Activated CD4-positive, alpha-beta T cell treated with anti-CD3 and anti-CD28 coated beads, Interleukin-2, amount 50 U/mL, for 48 hours (primary cell): ENCODE data around the gene MLC1.

Experiments
- DNase-seq, 2 experiments: peaks; one replicate each; pipeline ENCODE4 v3.0.0-alpha.2; 2020

MLC1 gene

DNA sequence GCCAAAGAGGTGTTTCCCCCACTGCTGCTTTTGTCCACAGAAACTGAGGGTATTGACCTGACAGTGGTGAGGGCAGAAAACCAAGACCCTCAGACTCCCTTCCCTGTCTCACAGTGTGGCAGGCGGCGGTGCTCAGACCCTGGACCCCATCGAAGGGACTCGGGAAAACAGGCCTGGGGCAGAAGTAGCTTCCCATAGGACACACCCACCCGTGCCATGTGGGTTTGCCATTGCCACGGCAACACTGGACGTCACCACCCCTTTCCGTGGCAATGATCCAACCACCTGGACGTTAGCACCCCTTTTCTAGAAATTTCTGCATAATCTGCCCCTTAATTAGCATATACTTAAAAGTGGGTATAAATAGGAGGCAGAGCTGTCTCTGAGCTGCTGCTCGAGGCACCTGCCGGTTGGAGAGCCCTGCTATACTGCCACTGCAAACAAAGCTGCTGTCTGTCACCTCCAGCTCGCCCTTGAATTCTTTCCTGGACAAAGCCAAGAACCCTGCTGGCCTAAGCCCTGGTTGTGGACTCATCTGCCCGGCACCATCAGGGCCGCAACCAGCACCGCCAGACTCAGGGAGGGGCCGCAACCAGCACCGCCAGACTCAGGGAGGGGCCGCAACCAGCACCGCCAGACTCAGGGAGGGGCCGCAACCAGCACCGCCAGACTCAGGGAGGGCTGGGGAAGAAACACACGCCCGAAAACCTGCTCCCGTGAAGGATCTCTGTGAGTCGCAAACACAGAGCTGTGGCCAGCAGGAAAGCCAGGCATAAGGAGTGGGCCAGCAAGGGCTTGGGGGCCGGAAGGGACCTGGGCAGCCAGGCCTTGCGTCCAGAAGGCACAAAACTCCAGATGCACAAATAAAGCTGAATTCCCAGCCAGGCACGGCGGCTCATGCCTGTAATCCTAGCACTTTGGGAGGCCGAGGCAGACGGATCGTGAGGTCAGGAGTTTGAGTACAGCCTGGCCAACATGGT is 10.4 kb downstream of the MLC1 start:
- no peak for DNase-seq

DNA sequence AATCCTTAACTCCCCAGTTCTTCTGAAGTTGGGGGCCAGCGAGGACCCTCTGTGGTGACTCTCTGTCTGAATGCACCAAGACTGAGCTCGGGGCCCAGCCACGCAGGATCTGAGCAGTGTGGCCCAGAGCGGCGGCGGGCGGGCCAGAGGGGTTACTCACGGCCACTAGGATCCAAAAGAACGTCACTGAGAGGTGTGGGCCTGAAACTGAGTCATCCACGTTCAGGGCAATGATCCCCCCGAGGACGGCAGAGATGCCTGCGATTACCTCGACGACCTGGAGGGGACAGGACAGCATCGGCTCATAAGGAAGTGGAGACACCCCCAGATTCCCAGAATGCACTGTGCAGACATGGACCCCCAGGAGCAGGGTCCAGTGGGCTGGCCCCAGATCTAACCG is 11.2 kb downstream of the MLC1 start:
- no peak for DNase-seq

GRCh38 chr22:50072714-50073538 is 12.3 kb downstream of the MLC1 start:
- DNase-seq, result no peak

DNA sequence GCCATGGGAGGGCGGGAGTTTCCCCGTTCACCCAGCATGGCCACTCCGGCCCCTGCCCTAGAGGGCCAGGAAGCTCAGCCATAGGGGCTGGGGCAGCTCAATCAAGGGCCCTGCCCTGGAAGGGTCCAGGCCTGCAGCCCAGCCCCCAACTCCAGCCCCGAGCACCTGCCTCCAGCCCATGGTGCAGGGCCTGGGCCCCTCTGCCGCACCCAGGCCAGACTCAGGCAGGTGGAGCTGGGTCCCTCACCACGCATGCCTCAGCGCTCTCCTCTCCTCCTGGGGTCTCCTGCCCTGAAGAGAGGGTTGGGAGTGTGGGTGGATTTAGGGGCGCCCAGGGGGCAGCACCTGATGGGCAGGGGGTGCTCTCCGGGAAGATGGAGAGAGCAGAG is 13.1 kb downstream of the MLC1 start:
- DNase-seq, result no peak

DNA sequence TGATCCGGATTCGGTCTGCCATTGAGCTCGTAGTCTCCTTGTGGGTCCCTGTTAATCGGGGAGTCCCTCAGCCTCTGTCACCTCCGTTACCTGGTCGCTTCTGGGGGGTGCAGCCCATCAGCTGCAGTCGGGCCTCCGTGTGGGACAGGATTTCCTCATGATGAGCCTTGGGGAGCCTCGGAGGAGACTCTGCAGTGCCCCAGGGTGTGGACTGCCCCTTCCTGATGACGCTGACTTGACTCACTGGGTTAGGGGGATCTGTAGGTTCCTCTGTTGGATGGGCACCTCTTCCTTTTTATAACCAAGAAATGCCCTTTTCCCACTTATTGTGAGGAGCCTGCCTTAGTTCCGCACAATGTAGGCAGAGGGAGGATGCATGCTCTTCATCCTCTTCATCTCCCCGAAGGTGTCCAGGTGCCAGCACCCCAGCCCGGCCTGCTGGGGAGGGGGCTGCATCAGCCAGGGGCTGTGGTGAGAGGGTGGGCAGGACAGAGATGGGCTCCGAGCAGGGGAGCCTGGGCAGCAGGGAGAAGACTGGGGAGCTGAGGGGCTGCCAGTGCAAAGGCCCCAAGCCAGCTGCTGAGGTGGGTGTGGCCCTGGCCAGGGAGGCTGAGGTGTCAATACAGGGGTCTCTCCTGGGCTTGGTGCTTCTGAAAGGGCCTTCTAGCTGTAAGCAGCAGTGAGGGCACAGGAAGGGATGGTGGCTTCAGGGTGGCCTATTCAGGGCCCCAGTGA is 13.6 kb downstream of the MLC1 start:
- no peak for DNase-seq

GRCh38 chr22:50070366-50070765 is 14.9 kb downstream of the MLC1 start:
- no peak for DNase-seq

GRCh38 chr22:50068096-50068495 is 17.1 kb downstream of the MLC1 start:
- no peak for DNase-seq

DNA sequence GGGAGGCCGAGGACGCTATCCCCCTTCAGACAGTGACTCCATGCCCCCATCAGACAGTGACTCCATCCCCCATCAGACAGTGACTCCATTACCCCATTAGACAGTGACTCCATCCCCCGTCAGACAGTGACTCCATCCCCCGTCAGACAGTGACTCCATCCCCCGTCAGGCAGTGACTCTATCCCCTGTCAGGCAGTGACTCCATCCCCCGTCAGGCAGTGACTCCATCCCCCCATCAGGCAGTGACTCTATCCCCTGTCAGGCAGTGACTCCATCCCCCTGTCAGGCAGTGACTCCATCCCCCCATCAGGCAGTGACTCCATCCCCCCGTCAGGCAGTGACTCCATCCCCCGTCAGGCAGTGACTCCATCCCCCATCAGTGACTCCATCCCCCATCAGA is 18.0 kb downstream of the MLC1 start:
- DNase-seq, result no peak

DNA sequence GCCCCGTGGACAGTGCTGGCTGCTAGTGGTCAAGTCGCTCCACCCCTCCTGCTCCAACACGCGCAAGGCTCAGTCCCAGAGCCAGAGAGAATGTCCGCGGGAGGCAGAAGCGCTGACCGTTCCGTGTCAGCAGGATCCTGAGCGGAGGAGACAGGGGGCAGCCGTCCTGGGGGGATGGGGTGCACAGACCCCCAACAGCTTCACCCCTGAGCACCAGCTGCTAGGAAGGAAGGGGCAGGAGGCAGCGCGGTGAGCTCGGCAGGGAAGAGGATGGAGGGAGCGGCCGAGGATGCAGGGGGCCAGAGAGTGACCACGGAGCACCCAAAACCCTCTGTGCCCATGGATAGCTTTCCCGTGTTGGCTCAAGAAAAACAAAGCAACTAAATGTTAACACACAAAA is 20.8 kb downstream of the MLC1 start:
- no peak for DNase-seq

DNA sequence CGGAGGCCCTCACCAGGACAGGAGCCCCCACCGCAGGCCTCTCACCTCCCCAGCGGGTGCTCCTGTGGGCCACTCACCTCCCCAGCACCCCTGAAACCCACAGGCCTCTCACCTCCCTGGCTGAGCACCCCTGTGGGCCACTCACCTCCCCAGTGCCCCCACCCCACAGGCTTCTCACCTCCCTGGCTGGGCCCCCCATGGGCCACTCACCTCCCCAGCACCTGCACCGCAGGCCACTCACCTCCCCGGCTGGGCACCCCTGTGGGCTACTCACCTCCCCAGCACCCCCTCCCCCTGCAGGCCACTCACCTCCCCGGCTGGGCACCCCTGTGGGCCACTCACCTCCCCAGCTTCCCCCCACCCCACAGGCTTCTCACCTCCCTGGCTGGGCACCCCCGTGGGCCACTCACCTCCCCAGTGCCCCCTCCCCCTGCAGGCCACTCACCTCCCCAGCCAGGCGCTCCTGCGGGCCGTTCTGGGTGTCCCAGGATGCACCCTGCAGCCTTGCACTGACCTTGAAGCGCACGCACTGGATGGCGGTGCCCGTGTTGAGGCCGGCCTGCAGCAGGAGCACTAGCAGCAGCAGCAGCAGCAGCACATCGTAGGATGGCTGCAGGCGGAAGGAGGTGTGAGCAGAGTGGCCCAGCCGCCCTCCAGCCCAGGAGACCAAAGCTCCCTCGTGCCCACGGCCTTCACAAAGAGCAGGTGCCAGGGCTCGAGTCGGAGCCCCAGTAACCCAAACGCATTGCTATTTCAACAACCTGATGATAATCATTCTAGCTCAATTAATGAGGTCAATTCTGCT is 21.4 kb downstream of the MLC1 start:
- DNase-seq, result no peak

DNA sequence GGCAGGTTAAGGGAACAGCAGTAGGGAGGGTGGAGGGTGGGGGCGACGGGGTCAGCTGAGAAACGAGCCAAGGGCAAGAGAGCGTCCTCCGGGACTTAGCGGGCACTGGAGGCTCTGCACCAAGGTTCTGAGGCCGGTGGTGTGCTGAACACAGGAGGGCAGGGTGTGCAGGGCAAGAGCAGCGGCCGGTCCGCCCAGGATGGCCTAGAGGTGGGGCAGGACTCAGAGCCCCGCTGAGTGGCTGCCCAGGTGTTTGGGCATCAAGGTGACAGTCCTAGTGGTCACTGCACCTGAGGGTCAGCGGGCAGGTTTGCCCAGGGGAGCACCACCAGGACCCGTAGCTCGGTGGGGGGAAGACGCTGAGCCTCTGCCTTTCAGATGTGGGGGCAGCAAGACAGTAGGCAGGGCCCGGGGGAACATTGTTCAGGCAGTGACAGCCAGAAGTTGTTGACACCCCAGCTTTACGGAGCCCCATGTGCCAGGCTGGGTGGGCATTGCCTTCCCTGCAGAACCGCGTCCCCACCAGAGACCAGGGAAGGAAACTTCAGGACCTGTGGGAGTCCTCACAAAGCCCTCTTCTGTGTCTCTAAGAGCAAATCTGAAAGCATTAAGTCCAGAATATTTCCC is 22.6 kb downstream of the MLC1 start:
- DNase-seq, result no peak

DNA sequence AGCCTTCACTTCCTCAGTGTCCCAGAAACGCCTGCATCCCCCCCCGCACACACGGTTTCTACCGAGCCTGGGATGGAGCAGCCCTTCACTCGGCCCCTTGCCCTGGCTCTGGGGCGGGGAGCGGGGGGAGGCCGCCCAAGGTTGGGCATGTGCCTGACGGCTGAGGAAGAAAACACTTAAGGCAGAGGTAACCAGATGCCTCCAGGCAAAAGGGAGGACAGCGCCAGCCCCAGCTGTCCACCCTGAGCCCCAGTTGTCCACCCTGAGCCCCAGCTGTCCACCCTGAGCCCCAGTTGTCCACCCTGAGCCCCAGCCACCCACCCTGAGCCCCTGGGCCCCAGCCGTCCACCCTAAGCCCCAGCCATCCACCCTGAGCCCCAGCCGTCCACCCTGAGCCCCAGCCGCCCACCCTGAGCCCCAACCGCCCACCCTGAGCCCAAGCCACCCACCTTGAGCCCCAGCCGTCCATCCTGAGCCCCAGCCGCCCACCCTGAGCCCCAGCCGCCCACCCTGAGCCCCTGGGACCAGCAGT is 23.3 kb downstream of the MLC1 start:
- no peak for DNase-seq

- DNase-seq, result no peak
Measured at GRCh38 chr22:50061141-50061823, 23.9 kb downstream of the MLC1 start.

- no peak for DNase-seq
Measured at GRCh38 chr22:50060441-50061140, 24.6 kb downstream of the MLC1 start.

DNA sequence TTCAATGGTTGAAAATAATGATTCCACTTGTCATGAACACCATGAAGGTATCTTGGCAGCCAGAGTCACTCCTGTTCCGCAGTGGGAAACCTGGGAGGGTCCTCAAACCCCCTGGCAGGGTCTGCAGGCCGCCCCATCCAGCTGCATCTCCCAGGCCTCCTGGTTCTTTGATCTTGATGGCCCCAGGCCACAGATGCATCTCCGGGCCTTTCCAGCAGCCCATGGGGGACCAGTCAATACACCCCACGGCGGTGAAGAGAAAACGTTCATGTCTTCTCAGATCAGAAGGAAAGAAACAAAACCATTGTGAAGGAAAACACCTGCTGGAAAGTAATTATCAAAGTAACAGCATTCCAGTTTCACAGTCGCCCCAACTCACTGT is 25.4 kb downstream of the MLC1 start:
- no peak for DNase-seq

GRCh38 chr22:50058906-50059880 is 26.0 kb downstream of the MLC1 start:
- no peak for DNase-seq

GRCh38 chr22:50058061-50058905 is 26.9 kb downstream of the MLC1 start, which contains the start of gene TTLL8:
TTLL8 (minus strand) TSS chr22:50058298.
- no peak for DNase-seq
